ENCODE data around the gene PPM1B. TPM values are rescaled to one million over a fixed set of nuclear protein-coding genes. Genes with fewer than 3 reads are reported as not detected.
A peak's percentile ranks its signal among the peaks of the same experiment; 100 is the strongest.
"Not testable (repeated sequence)": the region's sequence is repeated elsewhere in the genome, so short reads cannot be mapped to it uniquely, and the experiment has no call there.

PPM1B gene
- total and polyA plus RNA-seq, 5 donors from 2014 or later, result 48.9 to 91.8 (median 61.8) TPM

- no peak overlapping the region for H3K27ac ChIP-seq (ENCODE audit: insufficient read depth, low read length, poor library complexity, severe bottlenecking)
- ATAC-seq (ENCODE audit: low read depth in 2 of 2) (no peak), DNase-seq (no peak)
- Mint-ChIP-seq H3K4me1 (peaks cover 60 to 86% (median 69%) of the 10 kb centered on the region in 4 donors), H3K4me3 (peak overlapping the region in 2 of 4 donors; percentile 41 to 48), H3K27ac (no peak overlapping the region), H3K9me3 (peaks cover 0 to 5% (median 0%) of the 10 kb centered on the region in 7 donors), H3K36me3 (peaks cover 41% of the 10 kb centered on the region), H3K27me3 (no peaks in the 10 kb centered on the region)
- H3K4me3 ChIP-seq (ENCODE audit: low read depth, low read length), result no peak overlapping the region
- H3K9me3 ChIP-seq (ENCODE audit: control insufficient read depth in 2 of 2, low read length in 2 of 2), result no peaks in the 10 kb centered on the region
- peaks cover 20% of the 10 kb centered on the region for H3K36me3 ChIP-seq (ENCODE audit: control insufficient read depth, insufficient read depth, low read length)
- H3K4me1 ChIP-seq (ENCODE audit: control insufficient read depth, insufficient read depth, low read length, poor library complexity, severe bottlenecking), result peaks cover 37% of the 10 kb centered on the region
- H3K27me3 ChIP-seq (ENCODE audit: control insufficient read depth, insufficient read depth, low read length), result no peaks in the 10 kb centered on the region
Observed at GRCh38 chr2:44200759-44201158, 32.1 kb downstream of the PPM1B start.

- ATAC-seq (ENCODE audit: low read depth in 2 of 2), result no peak
- H3K27ac Mint-ChIP-seq, result no peak overlapping the region
- peaks cover 54 to 84% (median 61%) of the 10 kb centered on the region in 4 donors for H3K4me1 Mint-ChIP-seq
- peaks cover 20% of the 10 kb centered on the region for H3K36me3 ChIP-seq (ENCODE audit: control insufficient read depth, insufficient read depth, low read length)
- H3K4me1 ChIP-seq (ENCODE audit: control insufficient read depth, insufficient read depth, low read length, poor library complexity, severe bottlenecking), result peaks cover 37% of the 10 kb centered on the region
- H3K27me3 Mint-ChIP-seq, result no peaks in the 10 kb centered on the region
- H3K4me3 ChIP-seq (ENCODE audit: low read depth, low read length), result peak overlapping the region; percentile 16
- H3K9me3 ChIP-seq (ENCODE audit: control insufficient read depth in 2 of 2, low read length in 2 of 2), result no peaks in the 10 kb centered on the region
- H3K9me3 Mint-ChIP-seq, result peaks cover 0 to 5% (median 0%) of the 10 kb centered on the region in 7 donors
- H3K27me3 ChIP-seq (ENCODE audit: control insufficient read depth, insufficient read depth, low read length), result no peaks in the 10 kb centered on the region
- DNase-seq, result no peak
- H3K4me3 Mint-ChIP-seq, result peak overlapping the region in 2 of 4 donors; percentile 7 to 48
- H3K27ac ChIP-seq (ENCODE audit: insufficient read depth, low read length, poor library complexity, severe bottlenecking), result no peak overlapping the region
- peaks cover 32% of the 10 kb centered on the region for H3K36me3 Mint-ChIP-seq
Observed at GRCh38 chr2:44201648-44202165, 33.0 kb downstream of the PPM1B start.

GRCh38 chr2:44203542-44203941, 34.9 kb downstream of the PPM1B start:
- H3K36me3 ChIP-seq (ENCODE audit: control insufficient read depth, insufficient read depth, low read length), result peaks cover 20% of the 10 kb centered on the region
- Mint-ChIP-seq H3K4me3 (peak overlapping the region in 3 of 4 donors; percentile 13 to 77 (median 55)), H3K9me3 (peaks cover 0 to 5% (median 0%) of the 10 kb centered on the region in 7 donors)

GRCh38 chr2:44205169-44205568, 36.5 kb downstream of the PPM1B start:
- H3K27me3 Mint-ChIP-seq, result no peaks in the 10 kb centered on the region
- H3K27ac Mint-ChIP-seq, result peak overlapping the region in 1 of 3 donors; percentile 4
- DNase-seq (peak in 1 of 3 donors; percentile 35), ATAC-seq (ENCODE audit: low read depth in 2 of 2) (no peak)
- H3K27me3 ChIP-seq (ENCODE audit: control insufficient read depth, insufficient read depth, low read length), result no peaks in the 10 kb centered on the region
- H3K4me3 Mint-ChIP-seq, result peak overlapping the region in 3 of 4 donors; percentile 22 to 61 (median 55)
- peaks cover 48 to 74% (median 57%) of the 10 kb centered on the region in 4 donors for H3K4me1 Mint-ChIP-seq
- H3K4me1 ChIP-seq (ENCODE audit: control insufficient read depth, insufficient read depth, low read length, poor library complexity, severe bottlenecking), result peaks cover 22% of the 10 kb centered on the region
- H3K4me3 ChIP-seq (ENCODE audit: low read depth, low read length), result no peak overlapping the region
- no peaks in the 10 kb centered on the region for H3K9me3 ChIP-seq (ENCODE audit: control insufficient read depth in 2 of 2, low read length in 2 of 2)
- peaks cover 31% of the 10 kb centered on the region for H3K36me3 ChIP-seq (ENCODE audit: control insufficient read depth, insufficient read depth, low read length)
- peaks cover 36% of the 10 kb centered on the region for H3K36me3 Mint-ChIP-seq
- H3K27ac ChIP-seq (ENCODE audit: insufficient read depth, low read length, poor library complexity, severe bottlenecking), result peak overlapping the region; percentile 1
- H3K9me3 Mint-ChIP-seq, result peaks cover 0 to 5% (median 0%) of the 10 kb centered on the region in 7 donors

More at GRCh38 chr2:44203542-44203941, 34.9 kb downstream of the PPM1B start:
- H3K27ac Mint-ChIP-seq, result peak overlapping the region in 2 of 3 donors; percentile 0 to 36
- H3K4me1 Mint-ChIP-seq, result peaks cover 51 to 85% (median 64%) of the 10 kb centered on the region in 4 donors
- Histone ChIP-seq H3K9me3 (ENCODE audit: control insufficient read depth in 2 of 2, low read length in 2 of 2) (no peaks in the 10 kb centered on the region), H3K4me1 (ENCODE audit: control insufficient read depth, insufficient read depth, low read length, poor library complexity, severe bottlenecking) (peaks cover 36% of the 10 kb centered on the region), H3K27ac (ENCODE audit: insufficient read depth, low read length, poor library complexity, severe bottlenecking) (no peak overlapping the region), H3K27me3 (ENCODE audit: control insufficient read depth, insufficient read depth, low read length) (no peaks in the 10 kb centered on the region), H3K4me3 (ENCODE audit: low read depth, low read length) (no peak overlapping the region)
- no peak for DNase-seq
- ATAC-seq (ENCODE audit: low read depth in 2 of 2), result no peak
- peaks cover 32% of the 10 kb centered on the region for H3K36me3 Mint-ChIP-seq
- no peaks in the 10 kb centered on the region for H3K27me3 Mint-ChIP-seq

- no peak overlapping the region for H3K4me3 ChIP-seq (ENCODE audit: low read depth, low read length)
- no peak overlapping the region for H3K27ac ChIP-seq (ENCODE audit: insufficient read depth, low read length, poor library complexity, severe bottlenecking)
- Mint-ChIP-seq H3K36me3 (peaks cover 26% of the 10 kb centered on the region), H3K27me3 (no peaks in the 10 kb centered on the region), H3K27ac (no peak overlapping the region), H3K4me1 (peaks cover 30 to 63% (median 43%) of the 10 kb centered on the region in 4 donors), H3K9me3 (peaks cover 0 to 5% (median 0%) of the 10 kb centered on the region in 7 donors), H3K4me3 (no peak overlapping the region)
- H3K4me1 ChIP-seq (ENCODE audit: control insufficient read depth, insufficient read depth, low read length, poor library complexity, severe bottlenecking), result peaks cover 19% of the 10 kb centered on the region
- no peaks in the 10 kb centered on the region for H3K9me3 ChIP-seq (ENCODE audit: control insufficient read depth in 2 of 2, low read length in 2 of 2)
- H3K27me3 ChIP-seq (ENCODE audit: control insufficient read depth, insufficient read depth, low read length), result no peaks in the 10 kb centered on the region
- DNase-seq (peak in 1 of 3 donors; percentile 83), ATAC-seq (ENCODE audit: low read depth in 2 of 2) (no peak)
- peaks cover 35% of the 10 kb centered on the region for H3K36me3 ChIP-seq (ENCODE audit: control insufficient read depth, insufficient read depth, low read length)
Observed at GRCh38 chr2:44207102-44207501, 38.4 kb downstream of the PPM1B start.

GRCh38 chr2:44207648-44208047, 39.0 kb downstream of the PPM1B start:
- H3K9me3 Mint-ChIP-seq, result not testable (repeated sequence)
- peak overlapping the region in 1 of 3 donors; percentile 20 for H3K27ac Mint-ChIP-seq

GRCh38 chr2:44210362-44210761, 41.7 kb downstream of the PPM1B start:
- peaks cover 17% of the 10 kb centered on the region for H3K36me3 Mint-ChIP-seq
- Histone ChIP-seq H3K36me3 (ENCODE audit: control insufficient read depth, insufficient read depth, low read length) (peaks cover 39% of the 10 kb centered on the region), H3K9me3 (ENCODE audit: control insufficient read depth in 2 of 2, low read length in 2 of 2) (no peaks in the 10 kb centered on the region), H3K27ac (ENCODE audit: insufficient read depth, low read length, poor library complexity, severe bottlenecking) (no peak overlapping the region), H3K4me3 (ENCODE audit: low read depth, low read length) (no peak overlapping the region), H3K27me3 (ENCODE audit: control insufficient read depth, insufficient read depth, low read length) (no peaks in the 10 kb centered on the region), H3K4me1 (ENCODE audit: control insufficient read depth, insufficient read depth, low read length, poor library complexity, severe bottlenecking) (peaks cover 3% of the 10 kb centered on the region)
- peak overlapping the region in 1 of 3 donors; percentile 9 for H3K27ac Mint-ChIP-seq
- no peak for ATAC-seq (ENCODE audit: low read depth in 2 of 2)
- no peak overlapping the region for H3K4me3 Mint-ChIP-seq
- DNase-seq, result no peak
- no peaks in the 10 kb centered on the region for H3K27me3 Mint-ChIP-seq
- no peaks in the 10 kb centered on the region for H3K9me3 Mint-ChIP-seq
- peaks cover 21 to 44% (median 23%) of the 10 kb centered on the region in 4 donors for H3K4me1 Mint-ChIP-seq

More at GRCh38 chr2:44207648-44208047, 39.0 kb downstream of the PPM1B start:
- H3K4me1 Mint-ChIP-seq, result peaks cover 27 to 64% (median 40%) of the 10 kb centered on the region in 4 donors
- not testable (repeated sequence) for DNase-seq; H3K27me3 ChIP-seq (ENCODE audit: control insufficient read depth, insufficient read depth, low read length); ATAC-seq (ENCODE audit: low read depth in 2 of 2); H3K27me3 Mint-ChIP-seq; H3K4me3 ChIP-seq (ENCODE audit: low read depth, low read length); H3K27ac ChIP-seq (ENCODE audit: insufficient read depth, low read length, poor library complexity, severe bottlenecking); H3K9me3 ChIP-seq (ENCODE audit: control insufficient read depth in 2 of 2, low read length in 2 of 2); H3K4me3 Mint-ChIP-seq
- H3K36me3 Mint-ChIP-seq, result peaks cover 24% of the 10 kb centered on the region
- Histone ChIP-seq H3K4me1 (ENCODE audit: control insufficient read depth, insufficient read depth, low read length, poor library complexity, severe bottlenecking) (peaks cover 14% of the 10 kb centered on the region), H3K36me3 (ENCODE audit: control insufficient read depth, insufficient read depth, low read length) (peaks cover 39% of the 10 kb centered on the region)

GRCh38 chr2:44211183-44211582, 42.5 kb downstream of the PPM1B start:
- H3K9me3 ChIP-seq (ENCODE audit: control insufficient read depth in 2 of 2, low read length in 2 of 2), result no peaks in the 10 kb centered on the region
- Mint-ChIP-seq H3K27me3 (no peaks in the 10 kb centered on the region), H3K27ac (no peak overlapping the region), H3K4me1 (peaks cover 24 to 46% (median 26%) of the 10 kb centered on the region in 4 donors), H3K9me3 (no peaks in the 10 kb centered on the region), H3K36me3 (peaks cover 21% of the 10 kb centered on the region), H3K4me3 (no peak overlapping the region)
- no peaks in the 10 kb centered on the region for H3K27me3 ChIP-seq (ENCODE audit: control insufficient read depth, insufficient read depth, low read length)
- H3K27ac ChIP-seq (ENCODE audit: insufficient read depth, low read length, poor library complexity, severe bottlenecking), result no peak overlapping the region
- no peak overlapping the region for H3K4me3 ChIP-seq (ENCODE audit: low read depth, low read length)
- no peak for ATAC-seq (ENCODE audit: low read depth in 2 of 2)
- peaks cover 39% of the 10 kb centered on the region for H3K36me3 ChIP-seq (ENCODE audit: control insufficient read depth, insufficient read depth, low read length)
- H3K4me1 ChIP-seq (ENCODE audit: control insufficient read depth, insufficient read depth, low read length, poor library complexity, severe bottlenecking), result peaks cover 5% of the 10 kb centered on the region
- no peak for DNase-seq
